Measurements from ENCODE around the gene TAF15. TPM values are rescaled to one million over a fixed set of nuclear protein-coding genes. Genes with fewer than 3 reads are reported as not detected.

TAF15 gene
- total RNA-seq, 1 experiment from 2014 or later = 32.4 TPM

DNA sequence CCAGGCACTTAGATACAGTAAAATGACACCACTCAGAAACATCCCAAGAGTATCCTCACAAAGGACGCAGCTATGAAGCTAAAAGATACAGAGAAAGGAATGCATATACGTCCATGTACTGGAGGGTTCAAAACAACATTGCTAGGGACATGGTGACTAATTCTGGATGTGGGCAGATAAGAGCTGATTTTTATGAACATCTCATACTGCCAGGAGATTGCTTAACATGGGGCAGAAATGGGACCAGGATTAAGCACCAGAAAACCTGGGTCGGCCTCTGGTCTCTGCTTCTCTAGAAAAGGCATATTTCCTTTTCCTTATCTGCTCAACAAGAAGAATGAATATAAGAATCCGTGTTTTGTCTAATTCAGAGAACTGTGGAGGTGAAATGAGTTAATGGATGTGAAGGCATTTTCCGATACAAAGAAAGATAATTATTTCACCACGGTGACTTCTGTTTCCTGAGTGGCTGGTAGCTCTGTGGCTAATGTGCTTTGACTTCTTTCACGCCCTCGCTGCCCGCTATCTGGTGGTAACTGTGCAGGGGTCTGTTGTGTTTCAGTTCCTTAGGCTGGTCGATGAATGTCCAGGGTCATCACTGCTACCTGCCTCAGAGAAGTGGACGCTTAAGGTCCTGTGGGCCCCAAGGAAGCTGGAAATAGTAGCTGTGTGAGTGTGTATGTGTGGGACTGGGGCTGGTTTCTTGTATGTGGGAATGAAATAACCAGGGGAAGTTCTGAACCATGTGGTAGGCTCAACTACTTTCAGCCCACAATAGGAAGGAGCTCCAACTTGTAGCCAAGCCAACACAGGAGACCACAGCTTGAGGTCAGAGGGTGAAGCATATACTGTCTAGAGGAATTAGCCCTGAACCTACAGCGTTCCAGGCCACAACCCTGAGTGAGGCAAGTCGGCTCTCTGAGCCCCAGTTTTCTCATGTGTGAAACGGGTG lies 86.6 kb downstream of the TAF15 start:
- ATAC-seq (no peak), DNase-seq (no peak)
- POLR2A ChIA-PET (ENCODE audit: unreplicated experiment) = no interaction called here
- intact Hi-C loops (cut with micrococcal nuclease) = no loop called here
- Histone ChIP-seq H3K27me3 (ENCODE audit: low read length) (no peaks in the 10 kb centered on the region), H3F3A (ENCODE audit: low read length, unreplicated experiment) (no peaks in the 10 kb centered on the region), H3K27ac (ENCODE audit: low read length) (no peak overlapping the region), H3K4me1 (ENCODE audit: insufficient read depth, low read length) (no peaks in the 10 kb centered on the region), H3K9ac (ENCODE audit: low read length) (no peak overlapping the region), H3K9me2 (replicated peaks; ENCODE audit: low read length) (no peaks in the 10 kb centered on the region), H3K9me3 (ENCODE audit: low read length) (no peaks in the 10 kb centered on the region), H2AFZ (ENCODE audit: low read length) (no peak overlapping the region), H3K4me3 (ENCODE audit: low read length) (no peak overlapping the region), H3K79me2 (ENCODE audit: low read length) (no peaks in the 10 kb centered on the region), H3K36me3 (ENCODE audit: low read depth, low read length) (no peaks in the 10 kb centered on the region), H4K20me1 (ENCODE audit: low read length) (no peaks in the 10 kb centered on the region), H3K4me2 (ENCODE audit: low read length) (no peak overlapping the region)
- no TSS peak for BruUV-seq (replicated peaks)
- TF ChIP-seq, protein P1, sequence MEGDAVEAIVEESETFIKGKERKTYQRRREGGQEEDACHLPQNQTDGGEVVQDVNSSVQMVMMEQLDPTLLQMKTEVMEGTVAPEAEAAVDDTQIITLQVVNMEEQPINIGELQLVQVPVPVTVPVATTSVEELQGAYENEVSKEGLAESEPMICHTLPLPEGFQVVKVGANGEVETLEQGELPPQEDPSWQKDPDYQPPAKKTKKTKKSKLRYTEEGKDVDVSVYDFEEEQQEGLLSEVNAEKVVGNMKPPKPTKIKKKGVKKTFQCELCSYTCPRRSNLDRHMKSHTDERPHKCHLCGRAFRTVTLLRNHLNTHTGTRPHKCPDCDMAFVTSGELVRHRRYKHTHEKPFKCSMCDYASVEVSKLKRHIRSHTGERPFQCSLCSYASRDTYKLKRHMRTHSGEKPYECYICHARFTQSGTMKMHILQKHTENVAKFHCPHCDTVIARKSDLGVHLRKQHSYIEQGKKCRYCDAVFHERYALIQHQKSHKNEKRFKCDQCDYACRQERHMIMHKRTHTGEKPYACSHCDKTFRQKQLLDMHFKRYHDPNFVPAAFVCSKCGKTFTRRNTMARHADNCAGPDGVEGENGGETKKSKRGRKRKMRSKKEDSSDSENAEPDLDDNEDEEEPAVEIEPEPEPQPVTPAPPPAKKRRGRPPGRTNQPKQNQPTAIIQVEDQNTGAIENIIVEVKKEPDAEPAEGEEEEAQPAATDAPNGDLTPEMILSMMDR (conservative IDR thresholded peaks at IDR 0.05; ENCODE audit: low read depth, low read length) = no peak
- no peak for TF ChIP-seq EZH2phosphoT487 (IDR thresholded peaks at IDR 0.05; ENCODE audit: borderline replicate concordance, low read length)
- no peak for TF ChIP-seq EZH2 (IDR thresholded peaks at IDR 0.05; ENCODE audit: low read length, unreplicated experiment)
- CTCF ChIA-PET = no interaction called here

Other genes starting within 250 kb of the TAF15 start
- not detected in 2 replicates for gene SLFN14, start 248.7 kb upstream of the TAF15 start, total RNA-seq (2014; rRNA removed)
- 2.4 and 3.9 TPM in 2 replicates for gene PEX12, start 230.9 kb upstream of the TAF15 start, total RNA-seq (2014; rRNA removed)
- 70.2 and 84.9 TPM in 2 replicates for gene AP2B1, start 222.2 kb upstream of the TAF15 start, total RNA-seq (2014; rRNA removed)
- 0.52 and 0.77 TPM in 2 replicates for gene RASL10B, start 77.8 kb upstream of the TAF15 start, total RNA-seq (2014; rRNA removed)
- gene GAS2L2, start 56.2 kb upstream of the TAF15 start, total RNA-seq (2014; rRNA removed) = not detected in 2 replicates
- gene C17orf50, start 48.6 kb upstream of the TAF15 start, total RNA-seq (2014; rRNA removed) = not detected in 2 replicates
- gene MMP28, start 13.8 kb upstream of the TAF15 start, total RNA-seq (2014; rRNA removed) = 1.6 and 2.4 TPM in 2 replicates
- not detected in 2 replicates for gene HEATR9, start 59.4 kb downstream of the TAF15 start, total RNA-seq (2014; rRNA removed)
- not detected in 2 replicates for gene CCL5, start 70.9 kb downstream of the TAF15 start, total RNA-seq (2014; rRNA removed)
- gene RDM1, start 121.3 kb downstream of the TAF15 start, total RNA-seq (2014; rRNA removed) = 2.0 and 2.6 TPM in 2 replicates
- not detected in 2 replicates for gene LYZL6, start 134.2 kb downstream of the TAF15 start, total RNA-seq (2014; rRNA removed)
- not detected in 2 replicates for gene CCL16, start 172.0 kb downstream of the TAF15 start, total RNA-seq (2014; rRNA removed)
- gene CCL14, start 177.2 kb downstream of the TAF15 start, total RNA-seq (2014; rRNA removed) = not detected in 2 replicates
- gene CCL15, start 192.1 kb downstream of the TAF15 start, total RNA-seq (2014; rRNA removed) = not detected in 2 replicates
- not detected in 2 replicates for gene CCL23, start 208.5 kb downstream of the TAF15 start, total RNA-seq (2014; rRNA removed)